ENCODE results near the gene ACCS. TPM values are rescaled to one million over a fixed set of nuclear protein-coding genes. Genes with fewer than 3 reads are reported as not detected.
A peak's percentile ranks its signal among the peaks of the same experiment; 100 is the strongest.

ACCS gene
- total and polyA plus RNA-seq, 9 of the 15 experiments (the other 6 are each of a cell fraction or from before 2014, with no cell fraction given) = 4.2 to 25.9 (median 16.3) TPM

GRCh38 chr11:44095506-44096359, 29.7 kb downstream of the ACCS start, which contains the start of gene EXT2 (continued):
- TF ChIP-seq NONO (IDR thresholded peaks at IDR 0.05; ENCODE audit: low read depth in 2 of 2, low read length in 1 of 2) = peak; percentile 19 to 83; a peak in 2 of 4 replicates
- TF ChIP-seq ZNF23 (CRISPR knock-in tag; IDR thresholded peaks at IDR 0.05) = no peak
- TF ChIP-seq MLX (CRISPR knock-in tag; conservative IDR thresholded peaks at IDR 0.05) = no peak
- TF ChIP-seq ZFP36 (IDR thresholded peaks at IDR 0.05; ENCODE audit: low read depth, low read length, partially characterized antibody) = no peak
- TF ChIP-seq OTX1 (CRISPR knock-in tag; IDR thresholded peaks at IDR 0.05) = no peak
- TF ChIP-seq TCF15 (CRISPR knock-in tag; IDR thresholded peaks at IDR 0.05) = no peak
- no peak for TF ChIP-seq CREB5 (CRISPR knock-in tag; IDR thresholded peaks at IDR 0.05)
- no peak for TF ChIP-seq HDAC8 (tag; IDR thresholded peaks at IDR 0.05)
- no peak for TF ChIP-seq SRF (CRISPR knock-in tag; IDR thresholded peaks at IDR 0.05)
- no peak for TF ChIP-seq ARID1B (IDR thresholded peaks at IDR 0.05)
- no peak for TF ChIP-seq PCBP1 (IDR thresholded peaks at IDR 0.05; ENCODE audit: low read depth, low read length, poor library complexity, severe bottlenecking)
- no peak for TF ChIP-seq KHSRP (IDR thresholded peaks at IDR 0.05)
- TF ChIP-seq KDM5B (IDR thresholded peaks at IDR 0.05; ENCODE audit: insufficient replicate concordance, low read depth, low read length) = peak; percentile 55
- TF ChIP-seq CREB3L1 (IDR thresholded peaks at IDR 0.05; ENCODE audit: borderline replicate concordance, low read depth) = no peak
- no peak for TF ChIP-seq PHB (CRISPR knock-in tag; IDR thresholded peaks at IDR 0.05)
- TF ChIP-seq CTBP1 (IDR thresholded peaks at IDR 0.05; ENCODE audit: borderline replicate concordance) = peak; percentile 51; the same call in 1 of the 2 replicates
- TF ChIP-seq MTF1 (CRISPR knock-in tag; IDR thresholded peaks at IDR 0.05; ENCODE audit: borderline replicate concordance) = no peak
- no peak for TF ChIP-seq ARID3B (CRISPR knock-in tag; IDR thresholded peaks at IDR 0.05; ENCODE audit: borderline replicate concordance)
